HG03175 (cell line): Measurements from ENCODE around the gene NXF3.
"Not testable (repeated sequence)": the region's sequence is repeated elsewhere in the genome, so short reads cannot be mapped to it uniquely, and the experiment has no call there.

Source experiments
- ATAC-seq: cut with Tn5 transposase; IDR thresholded peaks from one replicate; pipeline ENCODE4 v1.9.1; 2021; ENCODE audit warnings: mild to moderate bottlenecking, moderate library complexity; ENCODE audit not compliant: unreplicated experiment

Gene NXF3

DNA sequence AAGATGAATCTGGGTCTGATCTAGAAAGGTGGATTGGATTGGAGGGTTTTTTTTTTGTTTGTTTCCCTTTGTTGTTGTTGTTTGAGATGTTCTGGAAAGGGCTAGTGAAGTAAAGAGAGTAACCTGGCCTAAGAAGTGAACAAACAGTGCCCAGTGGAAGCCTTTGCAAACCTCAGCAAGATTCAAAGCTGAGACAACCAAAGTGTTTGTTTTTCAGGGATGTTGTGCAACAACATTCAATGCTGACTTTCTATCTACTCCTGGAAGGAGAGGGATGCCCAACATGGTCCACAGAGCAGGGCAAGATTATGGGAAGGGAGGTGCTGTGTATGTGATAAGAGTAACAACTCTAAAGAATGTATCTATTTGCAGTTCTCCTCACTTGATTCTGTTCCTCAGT lies 40.3 kb downstream of the NXF3 start:
- ATAC-seq: no peak

DNA sequence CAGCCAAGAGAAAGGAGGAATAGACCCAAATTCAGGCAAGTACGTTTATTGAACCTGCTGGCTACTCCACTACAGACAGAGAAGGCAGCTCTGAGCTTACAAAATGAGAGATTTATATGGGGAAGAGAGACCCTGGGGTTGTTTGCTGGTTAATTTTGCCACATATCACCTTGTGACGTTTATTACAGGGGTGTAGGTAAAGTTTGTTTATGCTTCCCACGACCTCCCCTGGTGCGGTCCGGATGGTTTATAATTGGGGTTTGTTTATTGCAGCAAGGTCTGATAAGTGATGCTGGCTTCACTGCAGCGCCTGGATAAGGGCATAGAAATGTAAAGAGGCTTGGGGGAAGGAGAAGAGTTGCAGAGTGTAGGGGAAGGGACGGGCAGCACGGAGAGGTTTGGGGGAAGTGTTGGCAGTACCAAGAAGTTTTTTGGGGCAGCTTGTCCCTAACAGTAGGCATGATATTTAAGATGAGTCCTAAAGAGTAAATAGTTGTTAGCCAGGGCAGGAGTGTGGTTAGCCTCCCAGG lies 41.6 kb downstream of the NXF3 start:
- no peak for ATAC-seq

DNA sequence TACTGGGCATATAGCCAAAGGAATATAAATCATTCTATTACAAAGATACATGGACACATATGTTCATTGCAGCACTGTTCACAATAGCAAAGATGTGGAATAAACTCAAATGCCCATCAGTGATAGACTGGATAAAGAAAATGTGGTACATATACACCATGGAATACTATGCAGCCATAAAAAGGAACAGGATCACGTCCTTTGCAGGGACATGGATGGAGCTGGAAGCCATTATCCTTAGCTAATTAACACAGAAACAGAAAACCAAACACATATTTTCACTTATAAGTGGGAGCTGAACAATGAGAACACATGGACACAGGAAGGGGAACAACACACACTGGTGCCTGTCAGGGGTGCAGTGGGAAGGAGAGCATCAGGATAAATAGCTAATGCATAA lies 59.6 kb downstream of the NXF3 start:
- not testable (repeated sequence) for ATAC-seq
